CD4-positive, alpha-beta T cell (primary cell): ENCODE data around the gene COA7. TPM values are rescaled to one million over a fixed set of nuclear protein-coding genes. Genes with fewer than 3 reads are reported as not detected.

Experiments used
- ATAC-seq: fragments of 200-7000 bp; cut with Tn5 transposase; one replicate; pipeline ENCODE4 v1.10.0; 2022; ENCODE audit warnings: mild to moderate bottlenecking; ENCODE audit not compliant: poor library complexity
- CTCF ChIA-PET: fragments of 350-600 bp; sonication (Branson Sonifier 250); formaldehyde crosslinking; loops from one replicate; lab custom pipeline; 2021; ENCODE audit warnings: antibody characterized with exemption, inconsistent platforms; lab: Charles Lee
- POLR2A ChIA-PET: fragments of 350-600 bp; sonication (Branson Sonifier 250); formaldehyde crosslinking; loops from one replicate; lab custom pipeline; 2021; ENCODE audit warnings: antibody characterized with exemption, inconsistent platforms; lab: Charles Lee
- DNase-seq, 14 experiments: peaks; one replicate each; pipeline ENCODE4 v3.0.0-alpha.2; 2013 to 2020; ENCODE audit warnings: mixed read lengths in 2 of 14
- H3K27ac ChIP-seq, 2 donors: one replicate each; pipeline versions ENCODE4 v1.5.1 to v1.7.0; 2013; ENCODE audit warnings: low read length in 2 of 2, low read depth in 1 of 2, mild to moderate bottlenecking in 1 of 2
- H3K27me3 ChIP-seq, 2 experiments: 1 replicate in 1 of 2; 2 replicates in 1 of 2; pipeline versions ENCODE4 v1.6.1 to v1.7.0; 2013; ENCODE audit warnings: low read length in 2 of 2, control low read depth in 1 of 2, mild to moderate bottlenecking in 1 of 2, moderate library complexity in 1 of 2; ENCODE audit not compliant: insufficient read depth in 2 of 2, control insufficient read depth in 1 of 2
- H3K36me3 ChIP-seq: one replicate; pipeline ENCODE4 v1.6.1; 2013; ENCODE audit warnings: low read length, control low read depth; ENCODE audit not compliant: insufficient read depth
- H3K4me1 ChIP-seq: one replicate; pipeline ENCODE4 v1.6.1; 2013; ENCODE audit warnings: low read length, control low read depth; ENCODE audit not compliant: insufficient read depth
- H3K4me3 ChIP-seq: one replicate; pipeline ENCODE4 v1.5.1; 2013; ENCODE audit warnings: mild to moderate bottlenecking, low read length, moderate library complexity
- H3K9me3 ChIP-seq, 2 experiments: 1 replicate in 1 of 2; 2 replicates in 1 of 2; pipeline versions ENCODE4 v1.6.1 to v1.7.0; 2013; ENCODE audit warnings: low read length in 2 of 2, mild to moderate bottlenecking in 2 of 2, control low read depth in 1 of 2, moderate library complexity in 1 of 2; ENCODE audit not compliant: control insufficient read depth in 1 of 2, insufficient read depth in 1 of 2
- H3K27ac Mint-ChIP-seq: one replicate; pipeline ENCODE4 v1.8.0; 2020; ENCODE audit warnings: mixed read lengths
- H3K27me3 Mint-ChIP-seq: one replicate; pipeline ENCODE4 v1.8.0; 2021; ENCODE audit warnings: mixed read lengths
- H3K36me3 Mint-ChIP-seq: one replicate; pipeline ENCODE4 v1.8.0; 2021; ENCODE audit warnings: low read depth, mixed read lengths
- H3K4me1 Mint-ChIP-seq: one replicate; pipeline ENCODE4 v1.8.0; 2021; ENCODE audit warnings: low read depth, mixed read lengths
- H3K4me3 Mint-ChIP-seq: one replicate; pipeline ENCODE4 v1.8.0; 2020; ENCODE audit warnings: mild to moderate bottlenecking, mixed read lengths
- H3K9me3 Mint-ChIP-seq: one replicate; pipeline ENCODE4 v1.8.0; 2020; ENCODE audit warnings: mixed read lengths
- CTCF ChIP-seq: fragments of 200-600 bp; IDR thresholded peaks from one replicate; pipeline ENCODE4 v1.8.0; 2022; ENCODE audit warnings: antibody characterized with exemption, mild to moderate bottlenecking
- intact Hi-C, 2 experiments: fragments of 100-400 bp; cut with DNase I in 1 of 2; cut with micrococcal nuclease in 1 of 2; formaldehyde crosslinking; loops; one replicate each; pipeline versions ENCODE4 v1.15.1 to v1.9.0; 2023 to 2025; cut with DNase I, micrococcal nuclease
- polyA plus RNA-seq, 2 donors: library from polyadenylated mRNA; unstranded; fragments of 120-200 nt; gene quantifications; one replicate each; pipeline ENCODE4 v1.2.1, GENCODE V29; 2013
- total RNA-seq, 174 experiments: library from RNA in 2 of 174; stranded (reverse) in 2 of 174; gene quantifications; one replicate each; pipeline ENCODE4 v1.2.3 and lab custom pipeline; 2021 to 2026

Gene COA7
- 1 to 10 TPM in 1 of 2 experiments, under 1 TPM in 1; 0.99 to 1.1 TPM for total RNA-seq
- polyA plus RNA-seq (2013, experiment 1 of 2): 3.4 TPM
- 3.1 TPM for polyA plus RNA-seq (2013, experiment 2 of 2)
- 2.3 to 78.9 (median 9.1) reads per million in 172 experiments for total RNA-seq (lab: John Stamatoyannopoulos, UW)

GRCh38 chr1:52697795-52698674 is at the start of gene COA7:
TSS of gene COA7 (minus strand) at chr1:52698347. CDS start at chr1:52698326, 21 bp downstream.
- Histone ChIP-seq H3K4me3 (peak within 1 kb of the TSS; percentile 98), H3K4me1 (peaks cover 22% of the 10 kb centered on the region), H3K36me3 (no peaks in the 10 kb centered on the region), H3K27ac (peak within 1 kb of the TSS; percentile 21 to 50), H3K27me3 (no peaks in the 10 kb centered on the region), H3K9me3 (no peaks in the 10 kb centered on the region)
- Mint-ChIP-seq H3K9me3 (no peaks in the 10 kb centered on the region), H3K27me3 (no peaks in the 10 kb centered on the region), H3K4me3 (peak within 1 kb of the TSS; percentile 90), H3K4me1 (peaks cover 19% of the 10 kb centered on the region), H3K27ac (peak within 1 kb of the TSS; percentile 68), H3K36me3 (peaks cover 5% of the 10 kb centered on the region)
- ChIA-PET CTCF (interaction anchor here (1.5 kb wide), 1 partner anchor 11 kb away, joined by 6 read pairs; no protein-coding TSS in a partner anchor), POLR2A (interaction anchor here (0.6 to 1.5 kb wide), 5 partner anchors 19 to 145 kb away, joined by 3 to 4 read pairs (median 3); partner anchors contain the start of genes SHISAL2A, TUT4 and ZYG11B)
- peak; percentile 20 to 79 (median 47) for DNase-seq
- intact Hi-C loops: loop anchor here in 1 of 2 experiments (2.0 kb wide), 1 partner anchor 27 kb away; no protein-coding TSS in a partner anchor
- TF ChIP-seq CTCF: no peak
- peak; percentile 36 for ATAC-seq

GRCh38 chr1:52747450-52747849 is 49.3 kb upstream of the COA7 start:
- Histone ChIP-seq H3K27me3 (no peaks in the 10 kb centered on the region), H3K36me3 (no peaks in the 10 kb centered on the region), H3K4me1 (no peaks in the 10 kb centered on the region), H3K4me3 (no peak overlapping the region), H3K9me3 (peaks cover 0 to 2% of the 10 kb centered on the region in 2 experiments), H3K27ac (no peak overlapping the region)
- CTCF ChIA-PET: interaction anchor here (0.7 to 1.3 kb wide), 2 partner anchors 11 to 1427 kb away, joined by 3 read pairs; no protein-coding TSS in a partner anchor
- no peaks in the 10 kb centered on the region for H3K9me3 Mint-ChIP-seq
- DNase-seq (no peak), ATAC-seq (no peak)
- POLR2A ChIA-PET: interaction anchor here (0.7 kb wide), 1 partner anchor 597 kb away, joined by 3 read pairs; no protein-coding TSS in a partner anchor
- intact Hi-C loops: loop anchor here (5.0 kb wide), 2 partner anchors 45 to 850 kb away; no protein-coding TSS in a partner anchor
- H3K36me3 Mint-ChIP-seq: no peaks in the 10 kb centered on the region
- TF ChIP-seq CTCF: no peak
- no peaks in the 10 kb centered on the region for H3K27me3 Mint-ChIP-seq
- H3K4me1 Mint-ChIP-seq: peaks cover 44% of the 10 kb centered on the region
- no peak overlapping the region for H3K4me3 Mint-ChIP-seq
- H3K27ac Mint-ChIP-seq: no peak overlapping the region

- peaks cover 43% of the 10 kb centered on the region for H3K4me1 Mint-ChIP-seq
- H3K4me3 ChIP-seq: no peak overlapping the region
- ChIA-PET CTCF (interaction anchor here (0.8 kb wide), 1 partner anchor 31 kb away, joined by 3 read pairs; no protein-coding TSS in a partner anchor), POLR2A (no interaction called here)
- intact Hi-C loops: loop anchor here (5.0 kb wide), 2 partner anchors 44 to 849 kb away; no protein-coding TSS in a partner anchor
- DNase-seq (no peak), ATAC-seq (no peak)
- peaks cover 0 to 5% of the 10 kb centered on the region in 2 experiments for H3K9me3 ChIP-seq
- H3K4me1 ChIP-seq: no peaks in the 10 kb centered on the region
- TF ChIP-seq CTCF: no peak
- H3K27ac Mint-ChIP-seq: no peak overlapping the region
- H3K36me3 ChIP-seq: no peaks in the 10 kb centered on the region
- H3K27me3 ChIP-seq: no peaks in the 10 kb centered on the region
- no peak overlapping the region for H3K27ac ChIP-seq
- no peaks in the 10 kb centered on the region for H3K9me3 Mint-ChIP-seq
- no peak overlapping the region for H3K4me3 Mint-ChIP-seq
- no peaks in the 10 kb centered on the region for H3K27me3 Mint-ChIP-seq
- H3K36me3 Mint-ChIP-seq: peaks cover 3% of the 10 kb centered on the region
These were observed 48.0 kb upstream of the COA7 start for GRCh38 chr1:52746189-52746588.
